HCT116 (cell line): Measurements from ENCODE around the gene CTSL. TPM values are rescaled to one million over a fixed set of nuclear protein-coding genes. Genes with fewer than 3 reads are reported as not detected.

Experiments used
- ATAC-seq: fragments of 200-7000 bp; cut with Tn5 transposase; 2 replicates; pipeline ENCODE4 v1.9.1; 2020; ENCODE audit warnings: mild to moderate bottlenecking, moderate library complexity
- BruUV-seq: library from RNA; stranded (reverse); fragments of 400-500 nt; replicated peaks from 2 replicates; lab custom pipeline; 2021; lab: Mats Ljungman, UMichigan
- CTCF ChIA-PET: fragments of 300-600 bp; sonication (Branson Sonifier 250); formaldehyde crosslinking; loops from one replicate; lab custom pipeline; 2021; ENCODE audit warnings: antibody characterized with exemption; lab: Charles Lee
- POLR2A ChIA-PET: fragments of 300-600, 350-600 bp; sonication (Branson Sonifier 250); formaldehyde crosslinking; loops from one replicate; lab custom pipeline; 2021; ENCODE audit warnings: antibody characterized with exemption; lab: Charles Lee
- RAD21 ChIA-PET, 2 experiments: fragments of 300-600 bp; sonication (Branson Sonifier 250); formaldehyde crosslinking; loops; one replicate each; lab custom pipeline; 2023; ENCODE audit warnings: low total read pairs in 2 of 2; ENCODE audit not compliant: uncharacterized antibody in 2 of 2, unreplicated experiment in 2 of 2, low non-redundant PET in 1 of 2; lab: Charles Lee
- DNase-seq: peaks from one replicate; pipeline ENCODE4 v3.0.0-alpha.2; 2010; ENCODE audit warnings: low read depth, low spot score
- H2AFZ ChIP-seq: fragments of 200-600 bp; shearing (Covaris generic), sonication (generic); 2 replicates; pipeline ENCODE4 v1.6.1; 2017; ENCODE audit warnings: low read depth, mixed run types, mixed read lengths, antibody characterized with exemption, low read length; ENCODE audit not compliant: poor library complexity, severe bottlenecking
- H3K27ac ChIP-seq: 2 replicates; pipeline ENCODE4 v1.5.1; 2012; ENCODE audit warnings: low read depth, low read length
- H3K27me3 ChIP-seq: fragments of 200-600 bp; sonication (generic); 2 replicates; pipeline ENCODE4 v1.6.1; 2016; ENCODE audit warnings: mixed run types, low read length, mixed read lengths; ENCODE audit not compliant: insufficient read depth
- H3K36me3 ChIP-seq, 2 experiments: fragments of 200-500 bp in 1 of 2; fragments of 200-600 bp in 1 of 2; sonication (Bioruptor generic) in 1 of 2; sonication (generic) in 1 of 2; 2 replicates each; pipeline versions ENCODE4 v1.5.1 to v1.6.1; 2014 to 2016; ENCODE audit warnings: low read length in 2 of 2, inconsistent platforms in 1 of 2, mixed read lengths in 1 of 2, mixed run types in 1 of 2; ENCODE audit not compliant: insufficient read depth in 2 of 2, control insufficient read depth in 1 of 2
- H3K4me1 ChIP-seq, 2 experiments: fragments of 200-600 bp in 1 of 2; sonication (generic) in 1 of 2; 2 replicates each; pipeline versions ENCODE4 v1.5.1 to v1.6.1; 2012 to 2017; ENCODE audit warnings: low read length in 2 of 2, inconsistent platforms in 1 of 2, mild to moderate bottlenecking in 1 of 2, mixed read lengths in 1 of 2, mixed run types in 1 of 2, moderate library complexity in 1 of 2; ENCODE audit not compliant: insufficient read depth in 2 of 2, control insufficient read depth in 1 of 2
- H3K4me2 ChIP-seq: fragments of 200-600 bp; sonication (generic); 2 replicates; pipeline ENCODE4 v1.6.1; 2017; ENCODE audit warnings: mixed run types, low read length, mixed read lengths
- H3K4me3 ChIP-seq, 2 experiments: fragments of 200-600 bp in 1 of 2; sonication (generic) in 1 of 2; replicated peaks in 1 of 2; 2 replicates each; pipeline ENCODE4 v1.5.1; 2011 to 2016; ENCODE audit warnings: low read length in 2 of 2, control low read depth in 1 of 2, low read depth in 1 of 2, mild to moderate bottlenecking in 1 of 2, mixed read lengths in 1 of 2, mixed run types in 1 of 2
- H3K79me2 ChIP-seq: fragments of 200-600 bp; sonication (generic); 2 replicates; pipeline ENCODE4 v1.6.1; 2017; ENCODE audit warnings: mild to moderate bottlenecking, mixed run types, low read length, moderate library complexity, mixed read lengths; ENCODE audit not compliant: insufficient read depth
- H3K9ac ChIP-seq: fragments of 200-600 bp; sonication (generic); 2 replicates; pipeline ENCODE4 v1.6.1; 2016; ENCODE audit warnings: low read length, mixed read lengths
- H3K9me2 ChIP-seq: fragments of 200-600 bp; sonication (generic), shearing (Covaris generic); 2 replicates; pipeline ENCODE4 v1.6.1; 2017; ENCODE audit warnings: mixed run types, mild to moderate bottlenecking, moderate library complexity; ENCODE audit not compliant: insufficient read depth
- H3K9me3 ChIP-seq, 2 experiments: fragments of 200-500 bp in 1 of 2; fragments of 200-600 bp in 1 of 2; sonication (Bioruptor generic) in 1 of 2; sonication (generic) in 1 of 2; 2 replicates each; pipeline ENCODE4 v1.6.1; 2014 to 2017; ENCODE audit warnings: low read length in 2 of 2, mixed read lengths in 2 of 2, inconsistent platforms in 1 of 2, low read depth in 1 of 2, mild to moderate bottlenecking in 1 of 2, mixed run types in 1 of 2, moderate library complexity in 1 of 2; ENCODE audit not compliant: control insufficient read depth in 1 of 2, insufficient read depth in 1 of 2
- H4K20me1 ChIP-seq: fragments of 200-600 bp; sonication (generic), shearing (Covaris generic); 2 replicates; pipeline ENCODE4 v1.6.1; 2017; ENCODE audit warnings: mixed run types, mild to moderate bottlenecking, moderate library complexity; ENCODE audit not compliant: insufficient read depth
- ATF3 ChIP-seq: IDR thresholded peaks from 2 replicates; pipeline ENCODE4 v1.6.1; 2012
- CEBPB ChIP-seq: IDR thresholded peaks from 2 replicates; pipeline ENCODE4 v1.6.1; 2012; ENCODE audit warnings: low read depth
- CTCF ChIP-seq, 3 experiments: fragments of 200-600 bp in 1 of 3; sonication (generic) in 1 of 3; IDR thresholded peaks in 2 of 3; conservative IDR thresholded peaks in 1 of 3; 2 replicates each; pipeline ENCODE4 v1.5.1; 2012 to 2017; ENCODE audit warnings: low read depth in 2 of 3, low read length in 2 of 3, antibody characterized with exemption in 1 of 3, borderline replicate concordance in 1 of 3, control low read depth in 1 of 3, mild to moderate bottlenecking in 1 of 3, mixed read lengths in 1 of 3, mixed run types in 1 of 3, moderate library complexity in 1 of 3; ENCODE audit not compliant: insufficient read depth in 1 of 3
- EZH2 ChIP-seq: fragments of 200-600 bp; sonication (generic); IDR thresholded peaks from 2 replicates; pipeline ENCODE4 v1.6.1; 2017; ENCODE audit warnings: antibody characterized with exemption, mixed run types
- FOSL1 ChIP-seq: IDR thresholded peaks from 2 replicates; pipeline ENCODE4 v1.6.1; 2012; ENCODE audit warnings: low read depth
- JUND ChIP-seq: IDR thresholded peaks from 2 replicates; pipeline ENCODE4 v1.6.1; 2012
- POLR2A ChIP-seq: IDR thresholded peaks from 2 replicates; pipeline ENCODE4 v1.7.0; 2011; ENCODE audit warnings: borderline replicate concordance; ENCODE audit not compliant: insufficient read depth, insufficient read length; ENCODE audit errors: extremely low read depth
- SP1 ChIP-seq: IDR thresholded peaks from 2 replicates; pipeline ENCODE4 v1.6.1; 2012; ENCODE audit warnings: low read depth
- SRF ChIP-seq: IDR thresholded peaks from 2 replicates; pipeline ENCODE4 v1.6.1; 2012; ENCODE audit warnings: low read depth
- ZBTB33 ChIP-seq: IDR thresholded peaks from 2 replicates; pipeline ENCODE4 v1.6.1; 2011; ENCODE audit warnings: mild to moderate bottlenecking, low read length, moderate library complexity; ENCODE audit not compliant: insufficient replicate concordance; ENCODE audit errors: extremely low read depth
- ZNF274 ChIP-seq: fragments of 200-500 bp; sonication (Bioruptor generic); IDR thresholded peaks from 2 replicates; pipeline ENCODE4 v1.6.1; 2014; ENCODE audit warnings: mild to moderate bottlenecking, low read depth, low read length, inconsistent platforms
- intact Hi-C: fragments of 100-400 bp; cut with micrococcal nuclease; formaldehyde crosslinking; loops from 2 replicates; pipeline ENCODE4 v1.10.0; 2022
- total RNA-seq: library from RNA; stranded (reverse); gene quantifications from one replicate; pipeline ENCODE4 v1.2.1, GENCODE V29; 2021; ENCODE audit not compliant: unreplicated experiment

Gene CTSL
- total RNA-seq, 1 experiment from 2014 or later: 63.1 TPM

- CTCF ChIA-PET: no interaction called here
- no peaks in the 10 kb centered on the region for H3K36me3 ChIP-seq
- no peak overlapping the region for H3K27ac ChIP-seq
- DNase-seq (no peak), ATAC-seq (no peak)
- H3K4me1 ChIP-seq: peaks cover 0 to 12% of the 10 kb centered on the region in 2 experiments; a peak in 2 of 4 replicates
- no peak overlapping the region for H3K4me2 ChIP-seq
- BruUV-seq: no TSS peak
- no peaks in the 10 kb centered on the region for H4K20me1 ChIP-seq
- no peaks in the 10 kb centered on the region for H3K79me2 ChIP-seq
- intact Hi-C loops: no loop called here
- no peak overlapping the region for H3K9ac ChIP-seq
- TF ChIP-seq ZBTB33: no peak
- no peak for TF ChIP-seq FOSL1
- no peak for TF ChIP-seq SRF
- TF ChIP-seq SP1: no peak
- no peak for TF ChIP-seq CTCF (IDR thresholded peaks at IDR 0.05 in 2 of 3, conservative IDR thresholded peaks at IDR 0.05 in 1 of 3; ENCODE audit: borderline replicate concordance in 1 of 3, insufficient read depth in 1 of 3, low read depth in 2 of 3, low read length in 2 of 3)
- TF ChIP-seq EZH2: no peak
- no peak for TF ChIP-seq CEBPB
- TF ChIP-seq POLR2A: no peak
- TF ChIP-seq ATF3: no peak
- TF ChIP-seq ZNF274: no peak
- no peak for TF ChIP-seq JUND
- POLR2A ChIA-PET: no interaction called here
- no peak overlapping the region for H3K4me3 ChIP-seq
- RAD21 ChIA-PET: no interaction called here
- no peaks in the 10 kb centered on the region for H3K9me3 ChIP-seq
- no peak overlapping the region for H2AFZ ChIP-seq
- H3K27me3 ChIP-seq: no peaks in the 10 kb centered on the region
- H3K9me2 ChIP-seq: no peaks in the 10 kb centered on the region
Observed at GRCh38 chr9:87718231-87718630, 7.7 kb upstream of the CTSL start.
